Left ventricle myocardium superior (tissue), 1 donor: Measurements from ENCODE around the gene LINC00305. TPM values are rescaled to one million over a fixed set of nuclear protein-coding genes. Genes with fewer than 3 reads are reported as not detected.

Experiments
- ATAC-seq: fragments of 200-7000 bp; cut with Tn5 transposase; one replicate; pipeline ENCODE4 v1.9.1; 2020; ENCODE audit warnings: mild to moderate bottlenecking, moderate library complexity
- DNase-seq: peaks from one replicate; pipeline ENCODE4 v3.0.0-alpha.2; 2020
- intact Hi-C: fragments of 100-400 bp; cut with micrococcal nuclease; formaldehyde crosslinking; loops from one replicate; pipeline ENCODE4 v1.11.0; 2022
- total RNA-seq: library from RNA; stranded (reverse); fragmentation: NEBNext Ultra II Directional; extraction: Animal tissue kit (Norgen Biotek cat#: 25700); gene quantifications from one replicate; pipeline ENCODE4 v1.2.1, GENCODE V29; 2021
- donor health status: DM: no; HTN: yes; CAD: no; lungs with severe emphysema.

Gene LINC00305
- total RNA-seq, 1 donor from 2014 or later: not detected

- ATAC-seq: no peak
- no peak for DNase-seq
- intact Hi-C loops: no loop called here
Observed at GRCh38 chr18:64044616-64045015, 104.3 kb downstream of the LINC00305 start.

GRCh38 chr18:64042728-64043358, 106.0 kb downstream of the LINC00305 start:
- ATAC-seq (no peak), DNase-seq (no peak)
- intact Hi-C loops: no loop called here

- intact Hi-C loops: no loop called here
- DNase-seq (no peak), ATAC-seq (no peak)
Observed at GRCh38 chr18:64037812-64038414, 111.0 kb downstream of the LINC00305 start.

GRCh38 chr18:64032312-64032711, 116.6 kb downstream of the LINC00305 start:
- intact Hi-C loops: no loop called here
- DNase-seq (no peak), ATAC-seq (no peak)

- DNase-seq (no peak), ATAC-seq (no peak)
- intact Hi-C loops: no loop called here
Observed at GRCh38 chr18:64031411-64031810, 117.5 kb downstream of the LINC00305 start.

Other genes with a start within 250 kb of the LINC00305 start
- gene SERPINB10, start 241.1 kb downstream of the LINC00305 start, total RNA-seq: not detected
- 1.2 TPM for gene HMSD, start 199.8 kb downstream of the LINC00305 start, total RNA-seq
- 1.3 TPM for gene SERPINB8, start 179.0 kb downstream of the LINC00305 start, total RNA-seq